ENCODE results near the gene JCAD.

GRCh38 chr10:30039988-30040387 is 19.4 kb downstream of the JCAD start:
- no peak for TF ChIP-seq CTCF (IDR thresholded peaks at IDR 0.05)
- no peak for TF ChIP-seq SIN3A (IDR thresholded peaks at IDR 0.05; ENCODE audit: borderline replicate concordance, insufficient read depth, low read depth, low read length)
- TF ChIP-seq POLR2AphosphoS5 (IDR thresholded peaks at IDR 0.05; ENCODE audit: low read depth, low read length) = no peak
- no peak for TF ChIP-seq REST (IDR thresholded peaks at IDR 0.05; ENCODE audit: insufficient read depth in 1 of 2, low read depth in 2 of 2, low read length in 1 of 2)
- no peak for TF ChIP-seq TCF7L2 (IDR thresholded peaks at IDR 0.05; ENCODE audit: low read depth, low read length)

Measured in Panc1 (cell line).